ENCODE results near the gene ABTB2. TPM values are rescaled to one million over a fixed set of nuclear protein-coding genes. Genes with fewer than 3 reads are reported as not detected.
A peak's percentile ranks its signal among the peaks of the same experiment; 100 is the strongest.

Gene ABTB2
- total RNA-seq, 2 donors from 2014 or later: 12.2 to 30.3 TPM

DNA sequence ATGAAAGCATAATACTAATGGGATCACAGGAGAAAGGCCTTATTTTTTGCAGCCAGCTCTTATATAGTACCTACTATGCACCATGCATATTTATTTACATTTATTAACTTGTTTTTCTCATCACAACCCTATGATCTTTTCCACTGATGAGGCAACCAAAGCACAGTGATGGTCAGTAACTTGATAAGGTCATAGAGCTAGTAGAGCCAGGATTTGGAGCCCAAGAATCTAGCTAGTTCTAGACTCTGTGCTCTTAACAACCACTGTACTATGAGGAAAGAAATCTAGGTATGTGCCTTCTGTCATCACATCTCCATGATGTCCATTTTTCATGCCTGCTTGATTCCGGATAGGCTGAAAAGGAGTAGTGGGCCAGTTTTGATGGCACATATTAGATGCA is 24.0 kb upstream of the ABTB2 start:
- no peak overlapping the region for H3K4me3 Mint-ChIP-seq
- H3K9me3 Mint-ChIP-seq: peaks cover 4% of the 10 kb centered on the region
- H3K27me3 Mint-ChIP-seq: peaks cover 7 to 12% of the 10 kb centered on the region in 2 donors
- no peak for DNase-seq (ENCODE audit: low spot score)
- no peak overlapping the region for H3K27ac Mint-ChIP-seq
- H3K4me1 Mint-ChIP-seq (ENCODE audit: low read depth in 2 of 2): peaks cover 0 to 4% of the 10 kb centered on the region in 2 donors
- ATAC-seq: no peak
- H3K36me3 Mint-ChIP-seq: peaks cover 7% of the 10 kb centered on the region

GRCh38 chr11:34380696-34381095 is 22.9 kb upstream of the ABTB2 start:
- Mint-ChIP-seq H3K36me3 (peaks cover 10% of the 10 kb centered on the region), H3K9me3 (peaks cover 6% of the 10 kb centered on the region), H3K4me3 (no peak overlapping the region), H3K27me3 (peaks cover 10 to 14% of the 10 kb centered on the region in 2 donors), H3K27ac (no peak overlapping the region), H3K4me1 (ENCODE audit: low read depth in 2 of 2) (peaks cover 0 to 4% of the 10 kb centered on the region in 2 donors)
- no peak for DNase-seq (ENCODE audit: low spot score)
- no peak for ATAC-seq

- H3K36me3 Mint-ChIP-seq: peaks cover 14% of the 10 kb centered on the region
- H3K27ac Mint-ChIP-seq: no peak overlapping the region
- DNase-seq (ENCODE audit: low spot score) (no peak), ATAC-seq (no peak)
- H3K27me3 Mint-ChIP-seq: peaks cover 13% of the 10 kb centered on the region in 2 donors
- no peak overlapping the region for H3K4me3 Mint-ChIP-seq
- H3K9me3 Mint-ChIP-seq: peaks cover 9% of the 10 kb centered on the region
- no peaks in the 10 kb centered on the region for H3K4me1 Mint-ChIP-seq (ENCODE audit: low read depth in 2 of 2)
These were observed 21.7 kb upstream of the ABTB2 start for GRCh38 chr11:34379539-34379938.

DNA sequence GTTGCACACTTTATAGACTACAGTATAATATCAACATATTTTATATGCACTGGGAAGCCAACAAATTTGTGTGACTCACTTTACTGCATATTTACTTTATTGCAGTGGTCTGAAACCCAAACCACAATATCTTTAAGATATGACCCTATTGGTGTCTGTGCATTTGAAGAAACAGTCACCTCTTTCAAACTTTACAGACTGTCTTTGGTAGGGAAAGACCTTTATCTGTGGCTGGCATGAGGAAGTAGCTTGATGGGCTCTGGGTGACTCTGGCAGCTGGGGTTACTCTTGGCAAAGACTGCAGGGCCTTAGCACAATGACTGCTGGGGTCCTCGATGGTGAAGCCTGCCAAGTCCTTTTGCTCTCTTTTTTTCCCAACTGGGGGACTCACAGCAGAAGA is 21.3 kb upstream of the ABTB2 start:
- DNase-seq (ENCODE audit: low spot score) (no peak), ATAC-seq (no peak)
- Mint-ChIP-seq H3K27ac (no peak overlapping the region), H3K36me3 (peaks cover 15% of the 10 kb centered on the region), H3K9me3 (peaks cover 14% of the 10 kb centered on the region), H3K4me1 (ENCODE audit: low read depth in 2 of 2) (no peaks in the 10 kb centered on the region), H3K27me3 (peaks cover 17 to 18% of the 10 kb centered on the region in 2 donors), H3K4me3 (no peak overlapping the region)

DNA sequence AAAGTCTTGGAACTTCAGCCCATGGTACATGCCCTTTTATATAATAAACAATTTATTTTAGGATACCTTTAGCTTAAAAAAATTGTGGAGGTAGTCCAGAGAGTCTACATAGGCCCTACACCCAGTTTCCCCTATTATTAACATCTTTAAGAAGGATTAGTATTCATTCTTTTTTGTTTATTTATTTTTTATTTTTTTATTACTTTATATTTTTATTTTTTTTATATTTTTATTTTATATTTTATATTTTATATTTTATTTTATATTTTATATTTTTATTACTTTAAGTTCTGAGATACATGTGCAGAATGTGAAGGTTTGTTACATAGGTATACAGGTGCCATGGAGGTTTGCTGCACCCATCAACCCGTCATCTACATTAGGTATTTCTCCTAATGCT is 15.9 kb upstream of the ABTB2 start:
- Mint-ChIP-seq H3K27ac (no peak overlapping the region), H3K4me1 (ENCODE audit: low read depth in 2 of 2) (peaks cover 0 to 6% of the 10 kb centered on the region in 2 donors), H3K36me3 (peaks cover 15% of the 10 kb centered on the region), H3K27me3 (peaks cover 15 to 19% of the 10 kb centered on the region in 2 donors), H3K9me3 (peaks cover 14% of the 10 kb centered on the region), H3K4me3 (no peak overlapping the region)
- DNase-seq (ENCODE audit: low spot score) (no peak), ATAC-seq (no peak)

DNA sequence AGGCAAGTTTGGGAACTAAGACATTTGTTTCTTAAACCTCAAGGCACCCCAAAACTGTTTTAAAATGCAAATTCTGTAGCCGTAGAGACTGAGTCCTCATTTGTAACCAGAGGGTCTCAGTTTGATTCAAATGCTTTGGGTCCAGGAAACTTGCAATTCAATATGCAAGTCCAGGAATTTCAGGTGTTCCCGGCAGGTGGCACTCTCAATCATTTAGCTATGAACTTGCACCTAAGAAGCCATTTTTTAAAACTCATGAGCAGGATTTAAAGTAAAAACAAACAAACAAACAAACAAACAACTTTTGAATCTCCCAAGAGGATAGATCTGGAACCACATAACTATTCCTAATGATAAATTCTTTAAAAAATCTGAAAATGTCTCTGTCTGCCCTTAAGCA is 8.7 kb upstream of the ABTB2 start:
- H3K4me1 Mint-ChIP-seq (ENCODE audit: low read depth in 2 of 2): peaks cover 0 to 8% of the 10 kb centered on the region in 2 donors
- no peak overlapping the region for H3K27ac Mint-ChIP-seq
- no peaks in the 10 kb centered on the region for H3K9me3 Mint-ChIP-seq
- H3K27me3 Mint-ChIP-seq: peaks cover 16 to 17% of the 10 kb centered on the region in 2 donors
- no peak overlapping the region for H3K4me3 Mint-ChIP-seq
- DNase-seq (ENCODE audit: low spot score) (no peak), ATAC-seq (no peak)
- no peaks in the 10 kb centered on the region for H3K36me3 Mint-ChIP-seq

- ATAC-seq (peak in 1 of 2 donors; percentile 50), DNase-seq (ENCODE audit: low spot score) (no peak)
- Mint-ChIP-seq H3K27ac (no peak overlapping the region), H3K4me3 (no peak overlapping the region), H3K4me1 (ENCODE audit: low read depth in 2 of 2) (peaks cover 5 to 7% of the 10 kb centered on the region in 2 donors), H3K27me3 (peaks cover 20 to 40% of the 10 kb centered on the region in 2 donors), H3K36me3 (no peaks in the 10 kb centered on the region), H3K9me3 (no peaks in the 10 kb centered on the region)
These were observed 6.3 kb upstream of the ABTB2 start for GRCh38 chr11:34364102-34364501.

- H3K27ac Mint-ChIP-seq: no peak overlapping the region
- no peak for ATAC-seq
- no peaks in the 10 kb centered on the region for H3K36me3 Mint-ChIP-seq
- peaks cover 20 to 40% of the 10 kb centered on the region in 2 donors for H3K27me3 Mint-ChIP-seq
- no peak for DNase-seq (ENCODE audit: low spot score)
- H3K9me3 Mint-ChIP-seq: no peaks in the 10 kb centered on the region
- H3K4me1 Mint-ChIP-seq (ENCODE audit: low read depth in 2 of 2): peaks cover 8 to 10% of the 10 kb centered on the region in 2 donors
- no peak overlapping the region for H3K4me3 Mint-ChIP-seq
These were observed 5.7 kb upstream of the ABTB2 start for GRCh38 chr11:34363363-34364084.

GRCh38 chr11:34360046-34360445 is 2.2 kb upstream of the ABTB2 start:
- no peak overlapping the region for H3K4me3 Mint-ChIP-seq

DNA sequence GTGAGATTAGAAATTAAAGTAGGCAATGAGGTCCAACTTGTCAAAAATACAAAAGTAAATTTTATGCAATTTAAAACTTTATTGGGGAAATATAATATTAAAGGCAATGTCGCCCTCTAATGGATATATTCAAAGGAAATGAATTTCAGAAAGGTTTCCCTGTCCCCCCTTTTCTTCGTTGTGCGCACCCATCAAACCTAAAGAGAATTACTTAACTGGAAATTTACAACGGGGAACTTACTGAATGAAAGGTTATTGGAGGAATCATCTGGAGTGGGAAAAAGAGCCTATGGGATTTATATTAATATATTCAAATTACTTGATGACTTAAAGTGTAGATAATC is 1.7 kb upstream of the ABTB2 start:
- H3K27me3 Mint-ChIP-seq: peaks cover 26 to 48% of the 10 kb centered on the region in 2 donors
- H3K36me3 Mint-ChIP-seq: peaks cover 7% of the 10 kb centered on the region
- ATAC-seq (no peak), DNase-seq (ENCODE audit: low spot score) (no peak)
- peaks cover 29 to 30% of the 10 kb centered on the region in 2 donors for H3K4me1 Mint-ChIP-seq (ENCODE audit: low read depth in 2 of 2)
- H3K9me3 Mint-ChIP-seq: no peaks in the 10 kb centered on the region
- no peak overlapping the region for H3K27ac Mint-ChIP-seq
- peak overlapping the region; percentile 82 for H3K4me3 Mint-ChIP-seq

More at GRCh38 chr11:34360046-34360445, 2.2 kb upstream of the ABTB2 start:
- H3K27me3 Mint-ChIP-seq: peaks cover 21 to 43% of the 10 kb centered on the region in 2 donors
- H3K27ac Mint-ChIP-seq: no peak overlapping the region
- H3K36me3 Mint-ChIP-seq: peaks cover 3% of the 10 kb centered on the region
- DNase-seq (ENCODE audit: low spot score) (no peak), ATAC-seq (no peak)
- H3K9me3 Mint-ChIP-seq: no peaks in the 10 kb centered on the region
- H3K4me1 Mint-ChIP-seq (ENCODE audit: low read depth in 2 of 2): peaks cover 24 to 25% of the 10 kb centered on the region in 2 donors

DNA sequence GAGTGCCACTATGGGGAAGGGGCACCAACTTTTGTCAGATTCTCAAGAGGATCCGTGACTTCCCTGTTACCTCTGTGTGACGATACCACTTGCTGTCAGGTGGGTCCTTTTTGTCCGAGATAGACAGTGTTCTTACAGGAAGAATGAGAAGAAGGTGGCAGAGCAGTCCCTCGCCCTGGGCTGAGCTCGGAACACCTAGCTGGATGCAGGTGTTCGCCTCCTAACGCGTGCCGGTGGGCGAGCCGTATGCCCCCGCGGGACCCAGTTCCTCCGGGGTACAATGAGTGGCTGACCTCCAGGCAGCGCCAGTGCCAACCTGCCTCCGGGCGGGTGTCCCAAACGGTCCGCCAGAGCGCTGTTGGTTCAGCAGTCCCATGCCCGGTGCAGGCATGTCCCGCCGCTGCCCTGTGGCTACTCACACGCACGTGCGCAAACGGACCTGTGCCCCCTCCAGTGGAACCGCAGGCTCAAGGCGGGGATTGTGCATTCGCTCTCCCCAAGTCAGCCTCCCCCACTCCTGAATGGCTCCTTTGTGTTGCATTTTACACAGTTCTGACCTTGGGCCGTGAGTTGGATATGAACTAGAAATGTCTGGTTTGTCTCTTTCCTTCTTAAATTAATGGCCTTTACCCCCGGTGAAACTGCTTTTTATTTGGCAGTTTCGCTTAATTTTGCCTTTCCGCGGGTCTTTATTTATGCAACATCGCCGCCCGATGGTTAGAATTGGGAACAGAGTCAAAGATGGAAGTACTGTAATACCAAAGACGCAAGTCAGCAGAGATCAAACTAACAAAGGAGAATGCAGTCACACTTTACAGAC is 1.1 kb upstream of the ABTB2 start:
- peaks cover 24 to 54% of the 10 kb centered on the region in 2 donors for H3K27me3 Mint-ChIP-seq
- peak overlapping the region; percentile 82 for H3K4me3 Mint-ChIP-seq
- no peak overlapping the region for H3K27ac Mint-ChIP-seq

DNA sequence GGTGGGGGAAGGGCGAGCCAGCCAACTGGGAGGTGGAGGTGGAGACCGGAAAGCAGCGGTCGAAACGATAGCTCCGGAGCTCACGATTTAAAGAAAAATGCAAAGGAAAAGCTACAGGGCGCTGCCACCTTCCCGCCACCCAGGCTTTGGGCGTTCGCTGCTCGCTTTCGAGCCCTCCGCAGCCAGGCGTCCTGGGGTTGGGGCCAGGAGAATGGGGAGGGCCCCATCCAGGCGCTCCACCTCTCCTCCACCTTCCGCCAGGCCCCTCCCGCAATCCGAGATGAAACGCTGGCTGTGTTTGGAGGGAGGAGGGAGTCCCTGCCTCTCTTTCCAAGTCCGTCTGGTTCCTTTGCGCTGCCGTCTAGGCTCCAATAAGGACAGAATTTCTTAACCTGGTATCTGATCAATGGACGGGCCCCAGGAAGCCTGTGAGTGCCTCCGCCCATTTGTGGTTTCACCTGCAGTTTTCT is 483 bp upstream of the ABTB2 start:
- no peaks in the 10 kb centered on the region for H3K9me3 Mint-ChIP-seq
- H3K27me3 Mint-ChIP-seq: peaks cover 25 to 61% of the 10 kb centered on the region in 2 donors
- H3K4me1 Mint-ChIP-seq (ENCODE audit: low read depth in 2 of 2): peaks cover 30 to 31% of the 10 kb centered on the region in 2 donors
- H3K4me3 Mint-ChIP-seq: peak overlapping the region; percentile 82
- peak; percentile 72 for DNase-seq (ENCODE audit: low spot score)
- no peak overlapping the region for H3K27ac Mint-ChIP-seq
- ATAC-seq: peak; percentile 15 to 45
- H3K36me3 Mint-ChIP-seq: peaks cover 7% of the 10 kb centered on the region

More for the DNA sequence above, 1.1 kb upstream of the ABTB2 start:
- H3K36me3 Mint-ChIP-seq: peaks cover 7% of the 10 kb centered on the region
- H3K9me3 Mint-ChIP-seq: no peaks in the 10 kb centered on the region
- DNase-seq (ENCODE audit: low spot score) (peak; percentile 77), ATAC-seq (no peak)
- peaks cover 28 to 30% of the 10 kb centered on the region in 2 donors for H3K4me1 Mint-ChIP-seq (ENCODE audit: low read depth in 2 of 2)

GRCh38 chr11:34356913-34357700 is 703 bp downstream of the ABTB2 start:
- peaks cover 7% of the 10 kb centered on the region for H3K36me3 Mint-ChIP-seq
- no peak overlapping the region for H3K27ac Mint-ChIP-seq
- peak; percentile 13 to 40 for ATAC-seq
- H3K4me3 Mint-ChIP-seq: peak overlapping the region; percentile 82
- DNase-seq (ENCODE audit: low spot score): peak; percentile 66
- H3K27me3 Mint-ChIP-seq: peaks cover 24 to 65% of the 10 kb centered on the region in 2 donors
- H3K9me3 Mint-ChIP-seq: no peaks in the 10 kb centered on the region
- peaks cover 30 to 35% of the 10 kb centered on the region in 2 donors for H3K4me1 Mint-ChIP-seq (ENCODE audit: low read depth in 2 of 2)

All from natural killer cell treated with Interleukin-12 subunit alpha and Interleukin-12 subunit beta and Interleukin-15 and Interleukin-18, amount 100 ng/mL, for 72 hours (primary cell).